GM12891 (cell line): ENCODE measurements around the gene ZNF497.
A peak's percentile ranks its signal among the peaks of the same experiment; 100 is the strongest.

Experiments
- DNase-seq: peaks from one replicate; pipeline ENCODE4 v3.0.0; 2011; ENCODE audit warnings: low spot score; ENCODE audit not compliant: insufficient read length
- FAIRE-seq: peaks from 2 replicates; lab custom pipeline; 2011; peaks lifted over from hg19 to GRCh38; lab: Jason Lieb, UNC
- PAX5 ChIP-seq: IDR thresholded peaks from 2 replicates; pipeline ENCODE4 v1.6.1; 2011; ENCODE audit warnings: low read length, moderate library complexity, mild to moderate bottlenecking; ENCODE audit not compliant: insufficient read depth, severe bottlenecking
- POLR2A ChIP-seq: IDR thresholded peaks from 2 replicates; pipeline ENCODE4 v1.6.1; 2011; ENCODE audit warnings: low read depth, low read length, control low read depth
- POLR2AphosphoS5 ChIP-seq: IDR thresholded peaks from 2 replicates; pipeline ENCODE4 v1.6.1; 2011; ENCODE audit warnings: low read depth, low read length, control low read depth
- POU2F2 ChIP-seq: IDR thresholded peaks from 2 replicates; pipeline ENCODE4 v1.6.1; 2011; ENCODE audit warnings: low read depth, mild to moderate bottlenecking, control low read depth, low read length, moderate library complexity
- SPI1 ChIP-seq: IDR thresholded peaks from 2 replicates; pipeline ENCODE4 v1.6.1; 2011; ENCODE audit warnings: low read depth, low read length, control low read depth
- TAF1 ChIP-seq: IDR thresholded peaks from 2 replicates; pipeline ENCODE4 v1.6.1; 2011; ENCODE audit warnings: low read depth, low read length, control low read depth

Gene ZNF497

GRCh38 chr19:58346961-58347929, 15.3 kb downstream of the ZNF497 start:
- TF ChIP-seq TAF1, result no peak
- TF ChIP-seq POLR2AphosphoS5, result no peak
- no peak for TF ChIP-seq POLR2A
- no peak for TF ChIP-seq SPI1
- no peak for TF ChIP-seq PAX5
- no peak for TF ChIP-seq POU2F2
- no peak for FAIRE-seq
- DNase-seq, result peak; percentile 66

- DNase-seq, result no peak
- FAIRE-seq, result no peak
- TF ChIP-seq POLR2A (no peak), SPI1 (no peak), PAX5 (no peak), POLR2AphosphoS5 (no peak), POU2F2 (no peak), TAF1 (no peak)
These were observed 17.0 kb downstream of the ZNF497 start for GRCh38 chr19:58345558-58345957.

GRCh38 chr19:58338825-58339558, 23.6 kb downstream of the ZNF497 start:
- no peak for TF ChIP-seq TAF1
- no peak for TF ChIP-seq SPI1
- no peak for TF ChIP-seq POU2F2
- TF ChIP-seq POLR2A, result no peak
- TF ChIP-seq POLR2AphosphoS5, result no peak
- DNase-seq, result no peak
- FAIRE-seq, result no peak

GRCh38 chr19:58338336-58338735, 24.2 kb downstream of the ZNF497 start:
- no peak for TF ChIP-seq POLR2A
- no peak for TF ChIP-seq PAX5
- TF ChIP-seq TAF1, result no peak
- no peak for TF ChIP-seq SPI1
- no peak for TF ChIP-seq POU2F2
- TF ChIP-seq POLR2AphosphoS5, result no peak
- no peak for FAIRE-seq
- no peak for DNase-seq

- no peak for FAIRE-seq
These were observed 25.7 kb downstream of the ZNF497 start for GRCh38 chr19:58336820-58337219.

GRCh38 chr19:58336216-58336615, 26.3 kb downstream of the ZNF497 start:
- no peak for FAIRE-seq
- TF ChIP-seq SPI1, result no peak
- no peak for TF ChIP-seq POLR2A
- no peak for TF ChIP-seq PAX5
- no peak for TF ChIP-seq TAF1
- no peak for TF ChIP-seq POLR2AphosphoS5
- TF ChIP-seq POU2F2, result no peak
- DNase-seq, result no peak

More at GRCh38 chr19:58336820-58337219, 25.7 kb downstream of the ZNF497 start:
- DNase-seq, result no peak
- TF ChIP-seq POLR2AphosphoS5 (no peak), SPI1 (no peak), POU2F2 (no peak)

- TF ChIP-seq SPI1 (no peak), TAF1 (no peak), POU2F2 (no peak), POLR2AphosphoS5 (no peak), PAX5 (no peak), POLR2A (no peak)
- FAIRE-seq, result no peak
- DNase-seq, result no peak
These were observed 26.9 kb downstream of the ZNF497 start for GRCh38 chr19:58335630-58336029.

GRCh38 chr19:58334691-58335249, 27.8 kb downstream of the ZNF497 start:
- FAIRE-seq (no peak), DNase-seq (no peak)
- TF ChIP-seq PAX5, result no peak
- TF ChIP-seq SPI1, result no peak
- TF ChIP-seq TAF1, result no peak
- TF ChIP-seq POU2F2, result no peak
- no peak for TF ChIP-seq POLR2AphosphoS5
- no peak for TF ChIP-seq POLR2A

- DNase-seq (no peak), FAIRE-seq (no peak)
- TF ChIP-seq PAX5, result no peak
- TF ChIP-seq TAF1, result no peak
- no peak for TF ChIP-seq POU2F2
- TF ChIP-seq POLR2AphosphoS5, result no peak
These were observed 29.9 kb downstream of the ZNF497 start for GRCh38 chr19:58332697-58333096.
